ENCODE measurements around the gene CDC34. TPM values are rescaled to one million over a fixed set of nuclear protein-coding genes. Genes with fewer than 3 reads are reported as not detected.

The CDC34 gene
- total RNA-seq, 1 experiment from 2014 or later = 80.5 TPM

- TF ChIP-seq REST (IDR thresholded peaks at IDR 0.05; ENCODE audit: insufficient read depth in 1 of 2, low read depth in 2 of 2, low read length in 1 of 2) (no peak), SIN3A (IDR thresholded peaks at IDR 0.05; ENCODE audit: borderline replicate concordance, insufficient read depth, low read depth, low read length) (no peak), TCF7L2 (IDR thresholded peaks at IDR 0.05; ENCODE audit: low read depth, low read length) (no peak), CTCF (IDR thresholded peaks at IDR 0.05) (no peak), POLR2AphosphoS5 (IDR thresholded peaks at IDR 0.05; ENCODE audit: low read depth, low read length) (no peak)
- H3K4me1 ChIP-seq (ENCODE audit: control insufficient read depth, insufficient read depth, low read length) = peaks cover 30% of the 10 kb centered on the region
- no peak overlapping the region for H3K27ac ChIP-seq (ENCODE audit: low read length)
- no peaks in the 10 kb centered on the region for H3K27me3 ChIP-seq (ENCODE audit: control insufficient read depth, insufficient read depth, low read length)
- no peaks in the 10 kb centered on the region for H3K9me3 ChIP-seq (ENCODE audit: control insufficient read depth, insufficient read depth, low read depth, low read length)
- no peak for DNase-seq (ENCODE audit: low read depth, low spot score)
- BruUV-seq (replicated peaks) = no TSS peak
- in situ Hi-C loops (cut with HindIII; ENCODE audit: low pct_unique_long_range_greater_than_20kb, low sequenced_read_pairs) = no loop called here
- intact Hi-C loops (cut with micrococcal nuclease; ENCODE audit: unreplicated experiment) = no loop called here
- ChIA-PET CTCF (interaction anchor here (0.7 kb wide), 1 partner anchor 34 kb away, joined by 4 read pairs; no protein-coding TSS in a partner anchor), POLR2A (no interaction called here)
- no peak overlapping the region for H3K4me3 ChIP-seq (ENCODE audit: low read depth in 2 of 2, low read length in 2 of 2)
- no peak for ATAC-seq
- peaks cover 5% of the 10 kb centered on the region; the same call in 1 of the 2 replicates for H3K36me3 ChIP-seq (ENCODE audit: control insufficient read depth, insufficient read depth, low read length)
Measured at GRCh38 chr19:581399-582111, 50.0 kb downstream of the CDC34 start.

- no peaks in the 10 kb centered on the region for H3K9me3 ChIP-seq (ENCODE audit: control insufficient read depth, insufficient read depth, low read depth, low read length)
- H3K27me3 ChIP-seq (ENCODE audit: control insufficient read depth, insufficient read depth, low read length) = no peaks in the 10 kb centered on the region
- H3K4me3 ChIP-seq (ENCODE audit: low read depth in 2 of 2, low read length in 2 of 2) = no peak overlapping the region
- TF ChIP-seq CTCF (IDR thresholded peaks at IDR 0.05) (no peak), REST (IDR thresholded peaks at IDR 0.05; ENCODE audit: insufficient read depth in 1 of 2, low read depth in 2 of 2, low read length in 1 of 2) (no peak), TCF7L2 (IDR thresholded peaks at IDR 0.05; ENCODE audit: low read depth, low read length) (no peak), POLR2AphosphoS5 (IDR thresholded peaks at IDR 0.05; ENCODE audit: low read depth, low read length) (no peak), SIN3A (IDR thresholded peaks at IDR 0.05; ENCODE audit: borderline replicate concordance, insufficient read depth, low read depth, low read length) (no peak)
- intact Hi-C loops (cut with micrococcal nuclease; ENCODE audit: unreplicated experiment) = no loop called here
- DNase-seq (ENCODE audit: low read depth, low spot score) (no peak), ATAC-seq (no peak)
- peaks cover 5% of the 10 kb centered on the region; the same call in 1 of the 2 replicates for H3K36me3 ChIP-seq (ENCODE audit: control insufficient read depth, insufficient read depth, low read length)
- in situ Hi-C loops (cut with HindIII; ENCODE audit: low pct_unique_long_range_greater_than_20kb, low sequenced_read_pairs) = no loop called here
- ChIA-PET CTCF (interaction anchor here (0.7 kb wide), 1 partner anchor 35 kb away, joined by 4 read pairs; no protein-coding TSS in a partner anchor), POLR2A (no interaction called here)
- BruUV-seq (replicated peaks) = TSS peak; percentile 99
- H3K4me1 ChIP-seq (ENCODE audit: control insufficient read depth, insufficient read depth, low read length) = peaks cover 28% of the 10 kb centered on the region
- no peak overlapping the region for H3K27ac ChIP-seq (ENCODE audit: low read length)
Measured at GRCh38 chr19:582497-583197, 51.1 kb downstream of the CDC34 start.
